Left cardiac atrium (tissue), 4 donors: ENCODE data around the gene KRTAP5-6. TPM values are rescaled to one million over a fixed set of nuclear protein-coding genes. Genes with fewer than 3 reads are reported as not detected.
A peak's percentile ranks its signal among the peaks of the same experiment; 100 is the strongest.
"Not testable (repeated sequence)": the region's sequence is repeated elsewhere in the genome, so short reads cannot be mapped to it uniquely, and the experiment has no call there.

Experiments
- ATAC-seq, 2 donors: fragments of 200-7000 bp; cut with Tn5 transposase; one replicate each; pipeline ENCODE4 v1.9.1; 2020; ENCODE audit warnings: mild to moderate bottlenecking in 2 of 2, moderate library complexity in 2 of 2
- DNase-seq: peaks from one replicate; pipeline ENCODE4 v3.0.0-alpha.2; 2020
- intact Hi-C, 2 donors: fragments of 100-400 bp; cut with DNase I; formaldehyde crosslinking; loops; one replicate each; pipeline versions ENCODE4 v1.14.1 to v1.15.1; 2022 to 2023
- total RNA-seq, 2 donors: library from RNA; stranded (reverse); fragmentation: NEBNext Ultra II Directional; extraction: Animal tissue kit (Norgen Biotek cat#: 25700); gene quantifications; one replicate each; pipeline ENCODE4 v1.2.1, GENCODE V29; 2021
- donor health status: DM: no; HTN: yes; CAD: no.
- donor health status: DM: no; HTN: yes; CAD: no; lungs with severe emphysema.
- donor health status: DM: yes; HTN: yes; CAD: no.
- donor health status: Dilated cardiomyopathy.

The KRTAP5-6 gene
- total RNA-seq, 2 donors from 2014 or later: not detected

GRCh38 chr11:1675536-1676228 lies 21.3 kb upstream of the KRTAP5-6 start:
- intact Hi-C loops: no loop called here
- no peak for ATAC-seq

GRCh38 chr11:1676229-1676740 lies 20.7 kb upstream of the KRTAP5-6 start:
- ATAC-seq (no peak), DNase-seq (no peak)
- intact Hi-C loops: no loop called here

More at GRCh38 chr11:1675536-1676228, 21.3 kb upstream of the KRTAP5-6 start:
- no peak for DNase-seq

GRCh38 chr11:1679881-1680280 lies 17.1 kb upstream of the KRTAP5-6 start:
- ATAC-seq: no peak
- DNase-seq: no peak
- intact Hi-C loops: no loop called here

GRCh38 chr11:1682225-1682905 lies 14.6 kb upstream of the KRTAP5-6 start:
- intact Hi-C loops: no loop called here
- no peak for DNase-seq
- no peak for ATAC-seq

- intact Hi-C loops, DNase-seq, ATAC-seq: not testable (repeated sequence)
Observed at GRCh38 chr11:1683216-1683615, 13.8 kb upstream of the KRTAP5-6 start.

- not testable (repeated sequence) for ATAC-seq
Observed at GRCh38 chr11:1683904-1684572, 13.0 kb upstream of the KRTAP5-6 start.

GRCh38 chr11:1684886-1685874 lies 11.8 kb upstream of the KRTAP5-6 start:
- DNase-seq, intact Hi-C loops: not testable (repeated sequence)
- ATAC-seq: peak in 1 of 2 donors; percentile 31

More at GRCh38 chr11:1683904-1684572, 13.0 kb upstream of the KRTAP5-6 start:
- intact Hi-C loops, DNase-seq: not testable (repeated sequence)

- DNase-seq, ATAC-seq, intact Hi-C loops: not testable (repeated sequence)
Observed at GRCh38 chr11:1686220-1686619, 10.8 kb upstream of the KRTAP5-6 start.

- ATAC-seq, DNase-seq, intact Hi-C loops: not testable (repeated sequence)
Observed at GRCh38 chr11:1688336-1688947, 8.6 kb upstream of the KRTAP5-6 start.

- intact Hi-C loops: loop anchor here (5.0 kb wide), 2 partner anchors 37 to 463 kb away; no protein-coding TSS in a partner anchor
- not testable (repeated sequence) for ATAC-seq, DNase-seq
Observed at GRCh38 chr11:1689250-1690166, 7.5 kb upstream of the KRTAP5-6 start.

- intact Hi-C loops: loop anchor here (5.0 kb wide), 2 partner anchors 38 to 462 kb away; no protein-coding TSS in a partner anchor
- ATAC-seq (no peak), DNase-seq (no peak)
Observed at GRCh38 chr11:1690167-1691025, 6.6 kb upstream of the KRTAP5-6 start.

GRCh38 chr11:1691026-1691877 lies 5.7 kb upstream of the KRTAP5-6 start:
- ATAC-seq (no peak), DNase-seq (no peak)
- intact Hi-C loops: loop anchor here (5.0 kb wide), 2 partner anchors 39 to 461 kb away; no protein-coding TSS in a partner anchor

- intact Hi-C loops: loop anchor here (5.0 kb wide), 2 partner anchors 40 to 460 kb away; no protein-coding TSS in a partner anchor
- DNase-seq: no peak
Observed at GRCh38 chr11:1691878-1692707, 4.9 kb upstream of the KRTAP5-6 start.

GRCh38 chr11:1692708-1693326 lies 4.2 kb upstream of the KRTAP5-6 start:
- ATAC-seq: no peak
- intact Hi-C loops: loop anchor here (5.0 kb wide), 2 partner anchors 41 to 459 kb away; no protein-coding TSS in a partner anchor

More at GRCh38 chr11:1691878-1692707, 4.9 kb upstream of the KRTAP5-6 start:
- no peak for ATAC-seq

More at GRCh38 chr11:1692708-1693326, 4.2 kb upstream of the KRTAP5-6 start:
- DNase-seq: no peak
